T1000 (cell line): ENCODE data around the gene KLF12.
A peak's percentile ranks its signal among the peaks of the same experiment; 100 is the strongest.

Source experiments
- DNase-seq: peaks from one replicate; lab custom pipeline; 2025; ENCODE audit warnings: mixed read lengths; lab: John Stamatoyannopoulos, UW

Gene KLF12

GRCh38 chr13:74134777-74135325, 647 bp upstream of the KLF12 start:
- peak; percentile 61 for DNase-seq

- DNase-seq: peak; percentile 77
These were observed 475 bp downstream of the KLF12 start for GRCh38 chr13:74133657-74134201.

GRCh38 chr13:74132776-74133656, 1.2 kb downstream of the KLF12 start:
- DNase-seq: no peak

GRCh38 chr13:74132152-74132775, 1.9 kb downstream of the KLF12 start:
- no peak for DNase-seq

- no peak for DNase-seq
These were observed 3.0 kb downstream of the KLF12 start for GRCh38 chr13:74131227-74131626.

GRCh38 chr13:74129500-74130191, 4.6 kb downstream of the KLF12 start:
- DNase-seq: no peak

GRCh38 chr13:74128156-74128767, 5.9 kb downstream of the KLF12 start:
- DNase-seq: no peak

GRCh38 chr13:74118328-74118727, 15.9 kb downstream of the KLF12 start:
- DNase-seq: no peak

- DNase-seq: no peak
These were observed 16.9 kb downstream of the KLF12 start for GRCh38 chr13:74117207-74117705.

- no peak for DNase-seq
These were observed 19.1 kb downstream of the KLF12 start for GRCh38 chr13:74115133-74115532.

GRCh38 chr13:74114641-74115040, 19.6 kb downstream of the KLF12 start:
- DNase-seq: no peak

- DNase-seq: no peak
These were observed 20.0 kb downstream of the KLF12 start for GRCh38 chr13:74114202-74114601.

- no peak for DNase-seq
These were observed 22.0 kb downstream of the KLF12 start for GRCh38 chr13:74111901-74112824.

GRCh38 chr13:74111399-74111798, 22.8 kb downstream of the KLF12 start:
- no peak for DNase-seq

- DNase-seq: no peak
These were observed 24.2 kb downstream of the KLF12 start for GRCh38 chr13:74110053-74110452.

GRCh38 chr13:74107598-74107997, 26.6 kb downstream of the KLF12 start:
- no peak for DNase-seq

- DNase-seq: no peak
These were observed 28.3 kb downstream of the KLF12 start for GRCh38 chr13:74105871-74106270.

GRCh38 chr13:74104661-74105275, 29.4 kb downstream of the KLF12 start:
- DNase-seq: no peak

- no peak for DNase-seq
These were observed 30.1 kb downstream of the KLF12 start for GRCh38 chr13:74103970-74104555.

GRCh38 chr13:74103196-74103595, 31.0 kb downstream of the KLF12 start:
- no peak for DNase-seq
